Erythroblast (primary cell): ENCODE results near the gene TNNC1.

Source experiments
- GATA1 ChIP-seq: IDR thresholded peaks from 2 replicates; pipeline ENCODE4 v1.6.1; 2011; ENCODE audit warnings: low read depth, mild to moderate bottlenecking, control low read depth, low read length, moderate library complexity
- POLR2A ChIP-seq: IDR thresholded peaks from 2 replicates; pipeline ENCODE4 v1.6.1; 2011; ENCODE audit warnings: mild to moderate bottlenecking, low read length

DNA sequence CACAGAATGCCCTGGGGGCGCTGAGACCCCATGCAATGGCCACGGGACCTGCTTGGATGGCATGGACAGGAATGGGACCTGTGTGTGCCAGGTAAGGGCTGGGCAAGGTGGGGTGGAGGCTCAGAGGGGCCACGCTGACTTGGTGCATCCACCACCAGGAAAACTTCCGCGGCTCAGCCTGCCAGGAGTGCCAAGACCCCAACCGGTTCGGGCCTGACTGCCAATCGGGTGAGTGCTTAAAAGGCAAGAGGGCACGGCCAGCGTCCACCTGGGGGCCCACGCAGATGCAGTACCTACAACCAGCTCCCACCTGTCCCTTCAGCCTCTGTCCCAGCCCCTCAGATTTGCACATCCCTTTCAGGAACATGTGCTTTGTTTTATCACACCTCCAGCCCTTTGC, 48.2 kb upstream of the TNNC1 start:
- no peak for TF ChIP-seq POLR2A
- TF ChIP-seq GATA1 = no peak
